GM12891 (cell line): ENCODE results near the gene CD46.

Experiments
- POLR2A ChIP-seq: IDR thresholded peaks from 2 replicates; pipeline ENCODE4 v1.6.1; 2011; ENCODE audit warnings: low read depth, low read length, control low read depth
- TAF1 ChIP-seq: IDR thresholded peaks from 2 replicates; pipeline ENCODE4 v1.6.1; 2011; ENCODE audit warnings: low read depth, low read length, control low read depth

- TF ChIP-seq POLR2A (no peak), TAF1 (no peak)
Measured at GRCh38 chr1:207711285-207711684, 40.6 kb upstream of the CD46 start.
